Gastrocnemius medialis (tissue), 4 donors: ENCODE measurements around the gene DGKE. TPM values are rescaled to one million over a fixed set of nuclear protein-coding genes. Genes with fewer than 3 reads are reported as not detected.

ENCODE experiments used
- ATAC-seq, 2 donors: fragments of 150-250 bp; one replicate each; pipeline ENCODE4 v1.9.1; 2016
- DNase-seq, 2 donors: peaks; one replicate each; pipeline ENCODE4 v3.0.0-alpha.2; 2019
- H3K27ac ChIP-seq, 4 donors: fragments of 200-600 bp; sonication (generic); 1 replicate in 1 of 4; 2 replicates in 3 of 4; pipeline ENCODE4 v1.5.1; 2016 to 2018; ENCODE audit warnings: mild to moderate bottlenecking in 2 of 4, moderate library complexity in 1 of 4
- H3K27me3 ChIP-seq, 3 donors: fragments of 200-600 bp; sonication (generic) in 2 of 3; 1 replicate in 1 of 3; 2 replicates in 2 of 3; pipeline versions ENCODE4 v1.5.1 to v1.6.0; 2016 to 2019; ENCODE audit warnings: mild to moderate bottlenecking in 1 of 3, moderate library complexity in 1 of 3
- H3K36me3 ChIP-seq, 2 donors: fragments of 200-600 bp; sonication (generic) in 1 of 2; one replicate each; pipeline ENCODE4 v1.5.1; 2017 to 2018
- H3K4me1 ChIP-seq, 2 donors: fragments of 200-600 bp; sonication (generic) in 1 of 2; one replicate each; pipeline ENCODE4 v1.5.1; 2016 to 2017; ENCODE audit warnings: mild to moderate bottlenecking in 2 of 2
- H3K4me3 ChIP-seq, 4 donors: fragments of 200-600 bp; sonication (generic) in 3 of 4; 1 replicate in 1 of 4; 2 replicates in 3 of 4; pipeline ENCODE4 v1.5.1; 2016 to 2019; ENCODE audit warnings: mild to moderate bottlenecking in 2 of 4
- H3K9me3 ChIP-seq, 3 donors: fragments of 200-600 bp; sonication (generic) in 2 of 3; 1 replicate in 1 of 3; 2 replicates in 2 of 3; pipeline ENCODE4 v1.5.1; 2016 to 2019
- CTCF ChIP-seq, 5 experiments: fragments of 450-650 bp in 3 of 5; fragments of 200-600 bp in 2 of 5; sonication (generic) in 2 of 5; IDR thresholded peaks in 4 of 5; conservative IDR thresholded peaks in 1 of 5; 1 replicate in 4 of 5; 2 replicates in 1 of 5; pipeline ENCODE4 v1.5.1; 2016 to 2019; ENCODE audit warnings: antibody characterized with exemption in 5 of 5, mild to moderate bottlenecking in 3 of 5, moderate library complexity in 3 of 5
- POLR2A ChIP-seq, 2 donors: fragments of 450-650 bp; IDR thresholded peaks; one replicate each; pipeline ENCODE4 v1.6.1; 2017; ENCODE audit warnings: antibody characterized with exemption in 2 of 2, mild to moderate bottlenecking in 2 of 2, moderate library complexity in 2 of 2
- in situ Hi-C, 4 donors: fragments of 200-750 bp; cut with MboI; loops; one replicate each; pipeline versions ENCODE4 v1.15.0 to v1.8.0; 2017; ENCODE audit warnings: low sequenced_read_pairs in 4 of 4
- intact Hi-C: fragments of 100-400 bp; cut with DNase I; formaldehyde crosslinking; loops from one replicate; pipeline ENCODE4 v1.15.1; 2023; ENCODE audit warnings: low total_unique reads
- total RNA-seq, 4 donors: library from RNA; depleted of rRNA; stranded (reverse); fragments of >200 nt; gene quantifications; one replicate each; pipeline versions ENCODE4 v1.1.0 to v1.2.3, GENCODE V29; 2016

Gene DGKE
- total RNA-seq, 4 donors from 2014 or later: 0.53 to 3.0 (median 1.6) TPM

- Histone ChIP-seq H3K4me3 (peak within 1 kb of the TSS; percentile 68 to 87 (median 74)), H3K4me1 (peaks cover 54% of the 10 kb centered on the region in 2 donors), H3K36me3 (no peaks in the 10 kb centered on the region), H3K27ac (peak within 1 kb of the TSS; percentile 85 to 95 (median 87)), H3K9me3 (no peaks in the 10 kb centered on the region), H3K27me3 (no peaks in the 10 kb centered on the region)
- DNase-seq (peak; percentile 92 to 93), ATAC-seq (peak; percentile 78 to 84)
- intact Hi-C loops: loop anchor here (1.0 to 5.0 kb wide), 4 partner anchors 26 to 322 kb away; partner anchors contain the start of genes COIL, NOG and SCPEP1
- TF ChIP-seq POLR2A (IDR thresholded peaks at IDR 0.05) (peak; percentile 98 to 99), CTCF (IDR thresholded peaks at IDR 0.05 in 4 of 5, conservative IDR thresholded peaks at IDR 0.05 in 1 of 5) (no peak)
- in situ Hi-C loops: no loop called here
Observed at GRCh38 chr17:56913867-56914580, 80.1 kb downstream of the DGKE start, which contains the start of gene TRIM25. TRIM25 (minus strand) TSS chr17:56914049; CDS start chr17:56913988, 61 bp downstream.

GRCh38 chr17:56914581-56915273, 80.8 kb downstream of the DGKE start:
- in situ Hi-C loops (no loop called here), intact Hi-C loops (loop anchor here (1.0 to 5.0 kb wide), 4 partner anchors 26 to 322 kb away; partner anchors contain the start of genes COIL, NOG and SCPEP1)
- Histone ChIP-seq H3K9me3 (no peaks in the 10 kb centered on the region), H3K36me3 (no peaks in the 10 kb centered on the region), H3K4me3 (peak overlapping the region; percentile 68 to 87 (median 74)), H3K27ac (peak overlapping the region; percentile 85 to 95 (median 87)), H3K27me3 (no peaks in the 10 kb centered on the region), H3K4me1 (peaks cover 47% of the 10 kb centered on the region in 2 donors)
- peak in 1 of 2 donors; percentile 3 for ATAC-seq
- TF ChIP-seq POLR2A (IDR thresholded peaks at IDR 0.05): no peak
- no peak for TF ChIP-seq CTCF (IDR thresholded peaks at IDR 0.05 in 4 of 5, conservative IDR thresholded peaks at IDR 0.05 in 1 of 5)
- no peak for DNase-seq

GRCh38 chr17:56917559-56918296, 83.8 kb downstream of the DGKE start:
- no peak for ATAC-seq

More at GRCh38 chr17:56917559-56918296, 83.8 kb downstream of the DGKE start:
- H3K27me3 ChIP-seq: no peaks in the 10 kb centered on the region
- peaks cover 18 to 21% of the 10 kb centered on the region in 2 donors for H3K4me1 ChIP-seq
- H3K4me3 ChIP-seq: no peak overlapping the region
- peak overlapping the region in 1 of 4 donors; percentile 11 for H3K27ac ChIP-seq
- in situ Hi-C loops (no loop called here), intact Hi-C loops (no loop called here)
- no peak for DNase-seq
- TF ChIP-seq CTCF (IDR thresholded peaks at IDR 0.05 in 4 of 5, conservative IDR thresholded peaks at IDR 0.05 in 1 of 5): no peak
- TF ChIP-seq POLR2A (IDR thresholded peaks at IDR 0.05): no peak
- no peaks in the 10 kb centered on the region for H3K9me3 ChIP-seq
- H3K36me3 ChIP-seq: no peaks in the 10 kb centered on the region
